ELR (cell line): ENCODE measurements around the gene ZFYVE28.

Source experiments
- DNase-seq: peaks from one replicate; pipeline ENCODE4 v3.0.0-alpha.2; 2015; ENCODE audit warnings: low read depth

Gene ZFYVE28

GRCh38 chr4:2367626-2368025, 50.8 kb downstream of the ZFYVE28 start:
- no peak for DNase-seq

DNA sequence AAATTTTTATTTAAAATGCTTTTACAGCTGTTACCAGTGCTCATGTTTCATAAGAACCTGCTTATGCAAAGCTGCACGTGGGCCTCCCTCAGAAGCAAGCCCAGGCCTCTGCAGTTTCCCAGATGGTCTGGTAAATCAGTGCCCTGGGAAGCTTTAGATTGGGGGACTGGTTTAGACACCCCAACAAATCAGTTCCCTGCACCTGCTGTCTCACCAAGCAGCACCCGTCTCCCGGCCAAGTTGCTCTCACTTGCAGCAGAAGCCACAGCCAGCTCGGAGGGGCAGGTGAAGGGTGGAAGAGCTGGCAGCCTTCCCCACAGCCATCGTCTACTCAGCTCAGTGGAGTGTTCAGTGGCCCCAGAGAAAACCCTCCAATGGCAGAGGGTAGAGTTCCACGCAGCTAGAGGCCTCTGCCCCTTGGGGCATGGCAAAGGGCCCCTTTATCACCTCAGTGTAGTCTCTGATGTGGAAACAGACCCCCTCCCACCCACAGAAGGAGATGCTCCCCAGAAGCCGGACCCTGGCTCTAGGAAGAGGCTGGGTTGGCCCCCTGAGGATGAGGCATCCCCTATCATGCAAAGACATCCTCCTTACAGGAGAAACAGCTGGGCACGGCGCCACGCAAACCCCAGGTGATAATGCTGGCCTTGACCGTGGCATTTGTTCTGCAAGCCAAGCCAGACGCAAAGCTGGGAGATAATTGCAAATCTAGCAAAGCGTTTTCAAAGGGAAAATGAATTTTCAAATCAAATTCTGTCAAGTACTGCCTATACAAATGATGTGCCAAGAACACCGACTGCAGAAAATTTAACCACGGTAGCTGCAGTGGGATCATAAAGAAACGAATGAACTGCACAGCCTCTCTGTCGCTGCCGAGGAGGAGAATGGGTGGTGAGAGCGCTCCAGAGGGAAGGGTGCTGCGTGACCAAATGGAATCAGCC, 51.9 kb downstream of the ZFYVE28 start:
- DNase-seq = no peak

- no peak for DNase-seq
Measured at GRCh38 chr4:2365913-2366210, 52.6 kb downstream of the ZFYVE28 start.

GRCh38 chr4:2365054-2365912, 53.2 kb downstream of the ZFYVE28 start:
- no peak for DNase-seq

- DNase-seq = peak; percentile 33
Measured at GRCh38 chr4:2364654-2365053, 53.8 kb downstream of the ZFYVE28 start.

DNA sequence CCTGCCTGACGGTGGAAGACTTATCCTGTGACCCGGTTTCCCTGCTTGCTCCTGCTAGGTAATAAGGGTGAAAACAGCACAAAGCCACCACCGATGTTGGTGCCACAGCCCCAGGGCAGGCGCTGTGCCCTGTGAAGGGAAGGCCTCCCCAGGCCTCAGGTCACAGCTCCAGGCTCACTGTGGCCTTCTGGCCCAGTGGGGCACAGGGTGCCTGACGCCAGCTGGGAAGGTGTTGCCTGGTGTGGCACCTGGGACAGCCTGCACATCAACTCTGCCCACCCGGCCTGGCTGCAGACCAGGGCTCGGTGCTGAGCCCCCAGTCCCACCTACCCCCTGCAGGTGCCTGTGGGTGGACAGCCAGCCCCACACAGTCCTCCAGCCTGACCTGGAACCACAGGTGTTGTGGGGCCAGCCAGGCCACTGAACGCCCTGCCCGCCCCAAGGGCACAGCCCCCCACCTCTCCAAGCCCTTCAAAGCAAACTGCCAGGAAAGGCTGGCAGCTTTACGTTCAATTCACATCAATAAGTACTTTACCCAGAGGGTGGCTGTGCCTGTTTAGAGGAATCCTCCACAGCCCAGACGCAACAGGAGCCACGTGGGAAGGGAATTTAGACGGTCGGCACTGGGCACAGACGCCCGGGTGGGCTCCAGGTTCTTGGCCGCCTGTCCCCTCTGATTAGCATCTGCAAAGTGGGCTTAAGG, 54.3 kb downstream of the ZFYVE28 start:
- DNase-seq = no peak

DNA sequence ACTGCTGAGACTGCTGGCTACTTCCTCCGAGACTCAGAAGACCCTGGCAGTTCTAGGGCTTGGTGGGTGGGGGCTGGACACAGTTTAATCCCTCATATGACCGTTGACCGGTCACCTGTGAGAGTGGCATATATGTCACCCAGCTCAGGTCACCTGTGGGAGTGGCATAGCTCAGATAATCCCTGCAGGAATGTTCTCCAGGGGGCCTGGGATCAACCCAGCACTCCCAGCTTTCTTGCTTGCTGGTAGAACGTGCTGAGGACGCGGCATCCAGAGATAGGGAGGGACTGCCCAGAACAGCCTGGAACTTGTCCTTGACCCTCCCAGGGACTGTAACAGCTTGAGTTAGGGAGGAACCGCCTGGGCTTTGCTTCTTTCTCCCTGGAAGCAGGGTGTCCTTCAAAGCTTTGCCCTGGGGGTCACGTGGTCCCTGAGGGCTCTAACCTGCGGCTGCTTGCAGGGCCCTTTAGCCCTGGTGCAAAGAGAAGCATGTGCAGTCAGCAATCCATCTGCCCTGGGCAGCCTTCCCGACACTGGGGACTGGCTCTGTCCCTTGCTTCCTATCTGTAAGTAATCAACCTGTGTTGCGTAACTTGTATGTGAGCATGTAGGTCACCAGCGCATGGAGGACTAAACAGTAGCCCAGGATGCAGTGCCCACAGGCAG, 55.3 kb downstream of the ZFYVE28 start:
- peak; percentile 8 for DNase-seq

- no peak for DNase-seq
Measured at GRCh38 chr4:2362266-2363055, 56.0 kb downstream of the ZFYVE28 start.

GRCh38 chr4:2361366-2362265, 56.8 kb downstream of the ZFYVE28 start:
- no peak for DNase-seq

GRCh38 chr4:2360396-2360730, 58.1 kb downstream of the ZFYVE28 start:
- no peak for DNase-seq

- no peak for DNase-seq
Measured at GRCh38 chr4:2359591-2360395, 58.7 kb downstream of the ZFYVE28 start.

GRCh38 chr4:2357821-2358745, 60.4 kb downstream of the ZFYVE28 start:
- no peak for DNase-seq

GRCh38 chr4:2356123-2357069, 62.0 kb downstream of the ZFYVE28 start:
- DNase-seq = no peak

DNA sequence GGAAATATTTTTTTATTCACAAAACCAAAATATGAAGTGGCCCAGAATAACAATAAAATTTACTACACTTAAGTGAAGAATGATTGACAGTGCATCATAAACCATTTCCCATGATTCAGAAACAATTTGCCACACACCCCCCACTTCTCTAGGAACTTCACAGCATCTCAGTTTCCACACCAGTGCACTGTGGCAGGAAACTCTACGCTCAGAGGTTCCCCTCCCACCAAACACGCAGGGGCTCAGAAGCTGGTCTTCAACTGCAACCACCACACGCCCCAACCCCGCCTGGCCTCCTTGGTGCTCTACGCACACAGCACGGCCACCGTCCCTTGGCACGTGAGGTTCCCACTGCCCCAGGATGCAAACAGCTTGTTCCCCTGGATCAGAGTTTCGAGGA, 63.7 kb downstream of the ZFYVE28 start:
- no peak for DNase-seq

GRCh38 chr4:2354118-2354517, 64.3 kb downstream of the ZFYVE28 start:
- DNase-seq = peak; percentile 25

DNA sequence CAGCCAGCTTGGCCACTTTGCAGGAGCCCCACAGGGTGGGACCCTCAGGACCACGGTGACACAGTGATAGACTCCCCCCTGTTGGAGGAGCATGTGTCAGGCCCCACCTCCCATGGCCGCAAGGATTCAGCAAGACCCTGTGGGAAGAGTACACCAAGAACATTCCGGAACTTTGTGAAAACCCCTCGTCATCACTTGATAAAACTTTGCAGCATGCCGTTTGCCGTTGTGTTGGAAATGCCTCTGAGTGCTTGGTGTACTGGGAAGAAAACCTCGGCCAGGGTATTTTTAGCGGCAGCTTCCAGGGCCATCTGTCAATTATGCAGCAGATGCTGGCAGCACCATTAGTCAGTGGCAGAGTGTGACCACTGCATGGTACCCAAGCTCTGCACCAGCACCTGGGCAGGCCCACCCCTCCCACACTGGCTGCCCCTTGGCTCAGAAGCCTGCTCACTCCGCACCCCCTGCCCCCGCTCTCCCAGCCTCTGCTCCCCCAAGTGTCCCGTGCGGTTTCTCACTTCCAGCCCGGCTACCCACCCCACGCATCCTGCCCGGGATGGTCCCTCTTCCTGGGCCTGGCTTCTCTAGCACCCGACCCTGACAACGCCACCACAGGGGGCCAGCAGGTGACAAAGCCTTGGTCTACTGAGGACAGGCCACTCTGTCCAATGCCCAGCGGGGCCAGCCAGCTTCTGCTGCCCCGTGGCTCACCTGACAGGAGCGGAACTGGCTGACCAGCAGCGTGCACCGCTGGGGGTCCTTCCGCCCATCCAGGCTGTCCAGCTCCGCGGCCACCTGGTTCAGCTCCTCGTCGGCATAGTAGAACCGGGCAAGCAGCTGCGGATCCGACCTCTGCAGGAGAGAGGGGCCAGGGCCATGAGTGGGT, 65.0 kb downstream of the ZFYVE28 start:
- DNase-seq = no peak
